Right kidney (tissue), 1 donor: ENCODE measurements around the gene PAX2.

Experiments
- DNase-seq: peaks from one replicate; pipeline ENCODE4 v3.0.0-alpha.2; 2016

PAX2 gene

DNA sequence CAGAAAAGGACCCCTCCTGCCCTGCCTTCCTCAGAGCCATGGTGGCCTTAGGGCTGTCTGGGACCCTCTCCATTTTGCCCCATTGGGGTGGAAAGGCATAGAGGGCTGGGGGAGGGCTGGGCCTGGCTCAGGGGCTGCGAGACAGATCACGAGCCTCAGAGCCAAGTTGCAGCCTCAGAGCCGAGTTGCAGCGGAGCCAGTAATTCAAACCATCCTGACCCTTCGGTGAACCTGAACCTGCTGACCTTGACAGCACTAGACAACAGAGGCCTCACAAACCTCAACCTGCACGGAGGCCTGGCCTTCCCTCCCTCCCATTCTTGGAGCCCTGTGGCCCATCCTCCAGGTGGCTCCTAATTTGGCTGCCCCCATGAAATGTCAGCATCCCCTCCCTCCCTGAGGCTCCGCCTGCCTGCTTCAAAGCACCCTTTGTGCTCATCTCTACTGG lies 45.4 kb downstream of the PAX2 start:
- DNase-seq, result no peak

DNA sequence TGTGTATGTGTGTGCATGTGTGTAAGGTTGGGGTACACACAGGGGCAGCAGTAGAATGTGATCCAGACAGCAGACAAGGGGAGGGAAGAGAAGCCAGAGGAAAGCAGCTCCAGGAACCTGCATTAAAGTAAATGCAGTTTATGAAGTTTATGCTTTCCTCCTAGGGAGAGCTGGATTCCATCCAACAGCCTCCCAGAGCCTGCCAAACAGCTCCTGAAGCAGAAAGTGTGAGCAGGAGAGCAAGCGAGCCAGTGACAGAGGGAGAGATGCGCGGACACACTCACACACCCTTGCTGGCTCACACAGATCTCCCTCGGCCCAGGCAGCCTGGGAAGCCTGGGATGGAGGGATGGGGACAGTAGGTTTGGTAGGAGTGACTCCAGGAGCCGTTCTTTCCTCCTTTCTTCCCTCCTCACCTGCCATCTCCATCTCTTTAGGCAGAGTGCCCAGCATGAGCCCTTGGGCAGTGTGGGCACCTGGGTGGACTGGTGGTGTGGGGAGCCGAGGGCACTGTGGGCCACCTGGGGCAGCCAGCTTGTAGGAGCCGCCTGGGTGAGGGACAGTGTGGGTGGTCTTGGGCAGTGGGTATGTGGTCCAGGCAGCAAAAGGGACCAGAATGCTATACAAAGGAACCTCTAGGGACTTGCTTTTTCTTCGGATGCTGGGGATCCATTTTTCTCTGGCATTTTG lies 46.1 kb downstream of the PAX2 start:
- DNase-seq, result no peak

DNA sequence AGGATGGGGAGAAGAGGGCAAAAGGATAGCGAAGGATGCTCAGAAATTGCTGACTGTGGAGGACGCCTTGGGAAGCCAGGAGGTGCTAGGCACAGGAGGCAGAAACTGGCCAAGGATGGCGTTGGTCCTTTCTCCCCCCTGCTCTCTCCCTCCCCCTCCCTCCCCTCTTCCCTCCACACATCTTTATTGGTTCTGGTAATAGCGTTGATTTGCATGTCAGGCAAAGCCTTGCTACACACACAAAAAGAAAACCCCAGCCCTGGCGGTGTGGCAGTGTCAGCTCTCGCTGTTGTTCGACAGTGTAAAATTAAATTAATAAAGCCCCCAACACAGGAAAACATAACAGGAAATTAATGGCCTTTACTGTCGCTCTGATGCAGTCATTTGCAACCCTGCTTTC lies 47.2 kb downstream of the PAX2 start:
- DNase-seq, result no peak

DNA sequence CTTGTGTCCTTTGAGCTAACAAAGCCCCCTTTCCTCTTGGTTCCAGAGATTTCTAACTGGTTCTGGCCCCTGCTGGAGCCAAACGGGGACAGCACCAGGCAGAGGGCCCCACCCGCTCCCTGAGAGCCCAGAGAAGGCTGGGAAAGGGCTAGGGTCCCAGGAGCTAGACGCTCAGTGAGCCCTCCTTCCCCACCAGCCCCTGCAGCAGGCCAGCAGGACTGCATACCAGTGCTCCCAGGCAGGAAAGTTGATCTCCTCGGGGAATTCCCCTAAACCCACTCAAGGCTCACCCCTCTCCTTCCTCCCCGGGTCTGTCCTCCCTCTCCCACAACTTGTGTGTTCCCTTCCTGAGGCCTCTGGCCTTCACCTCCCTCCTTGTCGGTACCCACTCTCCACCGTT lies 47.7 kb downstream of the PAX2 start:
- DNase-seq, result no peak

DNA sequence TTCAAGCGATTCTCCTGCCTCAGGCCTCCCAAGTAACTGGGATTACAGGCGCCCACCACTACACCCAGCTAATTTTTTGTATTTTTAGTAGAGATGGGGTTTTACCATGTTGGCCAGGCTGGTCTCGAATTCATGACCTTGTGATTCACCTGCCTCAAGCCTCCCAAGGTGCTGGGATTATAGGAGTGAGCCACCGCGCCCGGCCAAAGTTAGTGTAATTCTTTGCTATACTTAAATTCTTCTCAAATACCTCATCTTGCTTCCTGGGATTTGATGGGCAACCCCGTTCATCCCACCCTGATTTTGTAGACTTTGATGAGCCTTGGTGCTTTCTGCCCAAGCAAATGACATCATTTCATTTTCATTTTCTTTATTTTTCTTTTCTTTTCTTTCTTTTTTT lies 54.5 kb downstream of the PAX2 start:
- DNase-seq, result no peak

DNA sequence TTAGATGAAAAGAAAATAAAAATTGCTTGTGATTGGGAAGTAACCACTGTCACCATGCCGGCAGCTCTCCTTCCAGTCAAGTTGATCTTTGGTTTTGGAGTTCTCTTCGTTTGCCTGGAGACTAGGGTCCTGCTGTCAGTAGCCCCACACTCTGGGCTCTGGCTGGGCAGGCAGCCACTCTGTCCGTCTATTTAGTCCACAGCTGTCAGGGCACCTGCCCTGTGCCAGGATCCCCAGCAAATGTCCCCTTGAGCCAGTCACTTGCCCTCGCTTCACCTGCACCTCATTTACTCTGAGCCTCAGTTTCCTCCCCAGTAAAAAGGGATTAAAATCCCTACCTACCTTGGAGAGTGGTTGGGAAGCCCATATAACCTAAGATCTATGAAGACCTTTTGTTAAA lies 55.5 kb downstream of the PAX2 start:
- DNase-seq, result no peak

DNA sequence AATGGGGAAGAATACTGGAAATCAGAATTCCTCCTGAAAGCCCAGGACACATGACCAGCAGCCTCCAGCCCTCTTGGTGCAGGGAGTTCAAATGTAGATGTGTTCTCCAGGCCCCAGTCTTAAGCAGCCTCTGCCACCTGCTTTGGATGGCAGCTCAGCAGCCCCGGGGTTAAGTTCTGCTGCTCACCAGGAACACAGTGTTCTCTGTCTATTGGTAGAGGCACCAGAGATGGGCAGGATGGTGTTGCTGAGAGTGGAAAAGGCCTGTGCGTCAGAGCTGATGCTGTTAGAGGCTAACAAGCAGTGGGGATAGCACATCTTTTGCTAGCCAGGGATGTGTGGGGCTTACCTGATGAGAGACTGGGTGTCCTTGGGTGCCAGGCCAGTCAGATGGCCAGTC lies 56.8 kb downstream of the PAX2 start:
- DNase-seq, result no peak

DNA sequence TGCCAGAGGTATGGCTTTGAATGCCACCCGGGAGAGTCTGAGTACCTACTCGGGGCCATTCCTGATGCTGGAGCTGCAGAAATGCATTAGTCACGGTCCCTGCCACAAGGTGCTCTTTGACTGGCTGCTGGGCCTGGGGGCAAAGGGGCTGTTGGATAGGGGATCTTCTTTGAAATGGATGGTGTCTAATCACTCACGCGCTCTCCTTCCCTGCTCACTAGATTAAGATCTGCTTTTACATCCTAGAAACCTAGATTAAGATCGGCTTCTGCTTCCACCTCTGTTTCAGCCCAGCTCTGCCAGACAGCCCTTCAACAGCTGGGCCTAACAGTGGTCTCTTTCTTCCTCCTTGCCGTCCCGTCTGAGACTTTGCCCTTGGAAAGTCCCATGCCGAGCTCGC lies 57.2 kb downstream of the PAX2 start:
- no peak for DNase-seq

DNA sequence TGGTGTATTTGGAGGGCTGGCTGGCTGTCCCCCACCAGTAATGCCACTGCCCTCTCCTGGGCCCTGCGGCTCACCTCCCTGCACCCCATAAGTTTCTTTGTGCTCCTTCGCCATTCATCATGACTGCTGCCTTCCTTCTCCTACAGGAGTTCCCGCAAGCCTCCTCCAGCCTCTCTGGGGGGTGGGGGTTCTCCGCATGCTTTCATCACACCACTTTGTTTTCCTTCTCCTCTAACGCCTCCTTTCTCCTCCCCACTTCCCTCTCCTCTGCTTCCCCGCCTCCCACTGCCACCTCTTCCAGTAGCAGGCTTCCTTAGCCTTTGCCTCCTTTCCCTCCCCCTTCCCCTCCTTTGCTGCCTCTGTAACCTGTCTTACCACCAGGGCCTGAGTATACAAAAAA lies 58.1 kb downstream of the PAX2 start:
- DNase-seq, result no peak

DNA sequence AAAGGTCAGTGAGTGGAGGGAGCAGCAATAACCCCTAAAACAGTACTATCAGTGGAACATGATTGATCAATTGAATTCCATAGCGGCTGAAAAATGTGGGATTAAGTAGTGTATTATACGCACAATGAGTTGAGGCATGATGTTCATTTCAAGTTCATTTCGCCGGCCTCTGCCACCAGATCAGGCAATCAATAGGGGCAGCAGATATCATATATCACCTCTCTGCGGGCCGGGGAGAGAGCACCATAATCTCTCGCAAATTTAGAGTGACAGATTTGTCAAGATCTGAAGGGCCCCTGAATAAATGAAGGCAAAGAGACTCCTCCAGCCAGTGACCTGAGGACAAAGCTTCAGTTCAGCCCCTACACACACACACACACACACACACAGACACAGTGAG lies 58.5 kb downstream of the PAX2 start:
- no peak for DNase-seq

DNA sequence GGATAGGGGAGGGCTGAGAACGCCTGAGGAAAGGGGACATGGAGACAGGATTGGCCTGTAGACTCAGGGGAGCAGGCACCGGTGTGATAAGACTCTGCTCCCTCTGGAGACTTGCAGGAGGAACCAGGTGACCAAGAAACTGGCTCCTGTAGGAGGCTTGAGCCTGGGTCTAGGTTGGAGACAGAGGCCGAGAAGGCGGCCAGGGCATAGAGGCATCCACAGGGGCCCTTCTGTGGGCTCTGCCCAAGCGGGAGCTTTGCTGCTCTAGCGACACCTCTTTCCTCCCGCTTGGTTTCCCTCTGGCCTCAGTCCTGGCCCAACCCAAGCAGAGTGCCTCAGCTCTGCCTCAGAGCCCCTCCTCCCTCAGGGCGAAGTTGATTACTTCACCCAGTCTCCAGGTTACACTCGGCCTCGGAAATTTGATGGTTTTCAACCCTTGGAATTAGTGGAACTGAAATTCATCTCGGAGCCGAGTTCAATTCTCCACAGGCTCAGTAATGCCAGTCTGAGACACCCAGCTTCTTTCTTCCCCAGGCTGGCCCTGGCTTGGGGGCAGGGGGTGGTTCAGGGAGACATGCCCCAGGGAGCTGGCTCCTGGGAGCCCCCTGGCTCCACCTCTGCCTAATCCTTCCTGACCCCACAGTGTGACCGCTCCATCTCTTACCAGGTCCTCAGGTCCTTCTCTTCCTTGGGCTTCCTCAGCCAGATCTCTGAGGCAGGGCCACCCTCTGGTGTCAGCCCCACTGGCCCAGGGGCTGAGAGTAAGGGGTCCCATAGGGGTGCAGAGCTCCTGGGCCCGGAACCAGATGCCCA lies 60.4 kb downstream of the PAX2 start:
- no peak for DNase-seq

DNA sequence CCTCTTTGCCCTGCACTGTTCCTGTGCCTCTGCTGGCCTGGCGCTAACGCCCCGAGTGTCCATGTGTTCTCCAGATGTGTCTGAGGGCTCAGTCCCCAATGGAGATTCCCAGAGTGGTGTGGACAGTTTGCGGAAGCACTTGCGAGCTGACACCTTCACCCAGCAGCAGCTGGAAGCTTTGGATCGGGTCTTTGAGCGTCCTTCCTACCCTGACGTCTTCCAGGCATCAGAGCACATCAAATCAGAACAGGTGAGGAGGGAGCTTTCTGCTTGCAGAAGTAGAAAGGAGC lies 60.9 kb downstream of the PAX2 start:
- DNase-seq, result no peak

DNA sequence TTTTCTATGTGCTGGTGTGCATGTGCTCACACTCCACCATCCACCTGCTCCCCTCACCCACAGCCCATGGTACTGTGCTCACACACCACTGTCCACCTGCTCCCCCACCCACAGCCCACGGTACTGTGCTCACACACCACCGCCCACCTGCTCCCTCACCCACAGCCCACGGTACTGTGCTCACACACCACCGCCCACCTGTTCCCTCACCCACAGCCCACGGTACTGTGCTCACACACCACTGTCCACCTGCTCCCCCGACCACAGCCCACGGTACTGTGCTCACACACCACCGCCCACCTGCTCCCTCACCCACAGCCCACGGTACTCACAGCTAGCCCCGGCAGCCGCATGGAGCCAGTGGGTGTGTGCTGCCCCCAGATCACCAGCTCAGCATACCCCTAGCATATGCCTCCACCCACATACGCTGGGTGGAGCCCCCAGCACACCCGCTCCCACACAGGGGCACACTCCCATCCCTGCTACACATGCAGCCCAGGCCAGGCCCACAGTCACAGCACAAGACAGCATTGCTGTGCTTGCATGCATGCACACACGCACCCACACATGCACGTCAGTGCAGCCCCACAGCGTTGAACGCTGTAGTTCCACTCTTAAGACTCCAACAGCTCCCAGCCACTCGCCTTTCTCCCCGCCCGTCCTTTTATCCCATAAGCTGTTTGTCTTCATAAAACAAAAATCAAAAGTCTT lies 62.0 kb downstream of the PAX2 start:
- DNase-seq, result no peak

DNA sequence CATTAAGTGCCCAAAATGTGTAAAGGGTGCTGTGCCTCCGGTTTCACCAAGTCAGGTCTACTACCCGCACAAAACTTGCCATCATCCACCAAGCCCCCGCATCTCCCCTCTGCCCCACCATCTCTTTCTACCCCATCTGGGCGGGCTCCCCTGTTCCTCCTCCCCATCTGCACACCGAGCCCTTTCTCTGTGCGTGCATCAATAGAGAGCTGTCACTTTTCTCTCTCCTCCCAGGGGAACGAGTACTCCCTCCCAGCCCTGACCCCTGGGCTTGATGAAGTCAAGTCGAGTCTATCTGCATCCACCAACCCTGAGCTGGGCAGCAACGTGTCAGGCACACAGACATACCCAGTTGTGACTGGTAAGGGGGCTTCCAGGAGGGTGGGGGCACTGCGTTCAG lies 63.5 kb downstream of the PAX2 start:
- DNase-seq, result no peak

DNA sequence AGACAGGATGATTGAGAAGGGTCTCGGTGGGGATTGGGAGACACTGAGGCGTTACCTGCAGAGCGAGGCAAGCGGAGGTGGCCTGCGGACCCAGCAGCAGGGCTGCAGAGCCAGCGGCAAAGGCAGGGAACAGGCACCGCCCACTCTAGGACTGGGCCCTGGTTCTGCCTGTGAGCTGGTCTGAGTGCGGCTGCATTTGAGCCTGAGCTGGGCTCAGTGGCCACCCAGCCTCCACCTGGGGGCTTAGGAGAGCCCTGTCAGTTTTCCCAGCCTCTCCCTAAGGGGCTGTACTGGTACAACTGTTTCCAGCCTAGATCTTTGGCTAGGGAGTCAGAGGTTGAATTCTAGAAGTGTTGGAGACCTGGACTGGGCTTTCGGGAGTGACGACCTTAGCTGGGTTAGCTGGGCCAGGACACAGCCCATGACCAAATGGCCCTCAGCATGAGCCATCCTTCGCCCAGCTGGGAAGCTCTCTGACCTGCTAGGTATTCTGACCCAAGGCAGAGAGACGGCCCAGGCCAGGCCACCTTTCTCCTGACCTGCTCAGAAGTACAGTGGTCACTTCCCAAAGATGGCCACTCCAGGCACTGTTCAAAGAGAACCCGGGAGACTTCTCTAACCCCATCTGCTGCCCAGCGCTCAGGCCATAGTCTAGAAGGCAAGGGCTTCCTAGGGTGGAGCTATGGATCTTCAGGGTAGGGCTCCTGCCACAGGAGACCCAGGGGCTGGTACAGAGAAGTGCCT lies 64.9 kb downstream of the PAX2 start:
- DNase-seq, result no peak

DNA sequence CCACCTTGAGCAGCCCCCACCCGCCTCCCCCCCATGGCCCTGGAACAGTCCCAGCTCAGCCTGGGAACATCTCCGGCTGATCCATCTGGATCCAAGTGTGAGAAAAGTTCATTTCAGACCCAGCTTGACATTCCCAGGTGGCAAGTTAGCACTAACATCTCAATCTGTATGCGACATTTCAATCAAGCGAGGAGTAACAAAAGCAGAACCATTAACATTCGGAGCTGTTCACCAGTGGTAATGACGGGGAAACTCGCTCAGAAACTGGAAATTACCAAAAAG lies 65.4 kb downstream of the PAX2 start:
- DNase-seq, result no peak

DNA sequence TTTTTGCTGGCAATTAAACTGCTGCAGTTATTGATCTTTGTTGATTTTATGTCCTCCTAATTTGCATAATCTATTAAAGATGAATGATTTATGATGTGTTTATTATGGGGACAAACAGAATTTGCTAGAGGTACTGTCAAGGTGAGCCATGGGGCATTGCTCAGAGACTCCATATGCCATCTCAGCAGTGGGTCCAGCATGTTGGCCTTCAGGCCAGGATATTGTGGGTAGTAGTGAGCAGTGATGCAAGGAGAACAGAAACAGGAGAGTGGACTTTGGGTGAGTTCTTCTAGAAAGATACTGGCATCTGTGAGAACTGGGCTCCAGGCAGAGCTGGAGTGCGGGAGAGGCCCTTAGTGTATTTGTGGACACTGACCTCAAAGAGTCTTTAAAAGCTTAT lies 65.9 kb downstream of the PAX2 start:
- DNase-seq, result no peak

DNA sequence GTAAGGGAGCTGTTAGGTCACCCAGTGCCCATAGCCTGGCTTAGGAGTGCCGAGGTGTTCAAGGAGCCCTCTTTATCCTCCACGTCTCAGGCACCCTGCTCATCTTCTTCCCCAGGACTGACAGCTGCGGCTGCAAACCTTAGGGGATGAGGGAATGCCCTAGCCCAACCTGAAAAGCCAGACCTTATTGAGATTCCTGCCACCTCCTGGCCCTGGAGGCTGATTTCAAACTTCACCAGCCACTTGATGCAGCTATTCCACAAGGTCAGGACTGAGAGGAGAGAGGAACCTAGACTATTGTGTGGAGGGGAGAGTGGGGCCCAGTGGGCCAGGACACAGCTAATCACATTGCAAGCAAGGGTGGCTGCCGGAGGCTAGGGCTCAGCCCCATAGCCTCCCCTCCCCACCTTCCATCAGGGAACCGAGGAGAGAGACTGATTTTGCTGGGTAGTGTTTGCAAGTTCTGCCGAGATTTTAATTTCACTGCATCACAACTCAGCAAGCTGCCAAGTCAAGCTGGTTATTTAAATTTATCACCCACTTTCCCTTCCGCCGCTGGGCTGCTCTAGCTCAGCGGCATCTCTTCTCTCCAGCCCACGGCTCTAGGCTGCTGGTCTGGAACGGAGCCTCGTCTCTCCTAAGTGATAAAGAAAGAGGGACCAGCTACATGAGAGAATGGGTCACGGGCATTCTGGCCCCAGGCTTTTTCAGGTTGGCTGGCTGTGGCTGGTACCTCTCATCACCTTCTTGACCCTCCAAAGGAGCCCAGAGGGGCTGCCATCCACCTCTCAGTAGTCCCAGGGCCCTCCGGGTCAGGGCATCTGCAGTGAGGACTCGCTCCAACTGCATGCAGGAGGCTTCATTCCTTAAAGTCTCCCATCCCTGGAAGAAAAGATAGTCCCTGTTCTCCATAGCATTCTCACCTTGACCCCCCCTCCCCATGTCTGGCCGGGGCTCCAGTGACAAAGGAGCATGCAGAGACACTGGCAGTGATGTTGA lies 66.7 kb downstream of the PAX2 start:
- no peak for DNase-seq

DNA sequence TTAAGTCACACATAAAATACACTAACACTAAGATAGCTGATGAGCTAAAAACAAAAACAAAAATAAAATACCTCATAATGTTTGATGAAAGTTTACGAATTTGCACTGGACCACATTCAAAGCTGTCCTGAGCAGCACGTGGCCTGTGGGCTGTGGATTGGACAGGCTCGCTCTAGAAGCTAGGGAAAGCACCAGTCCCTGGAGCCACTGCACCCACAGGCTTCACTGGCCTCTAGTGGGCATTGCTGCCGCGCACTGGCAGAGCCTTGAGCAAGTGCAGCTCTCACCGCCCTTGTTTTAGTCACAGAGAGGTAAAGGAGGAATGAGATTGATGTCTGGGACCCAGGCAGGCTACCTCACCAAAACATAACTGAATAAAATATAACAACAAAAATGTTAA lies 67.6 kb downstream of the PAX2 start:
- no peak for DNase-seq

DNA sequence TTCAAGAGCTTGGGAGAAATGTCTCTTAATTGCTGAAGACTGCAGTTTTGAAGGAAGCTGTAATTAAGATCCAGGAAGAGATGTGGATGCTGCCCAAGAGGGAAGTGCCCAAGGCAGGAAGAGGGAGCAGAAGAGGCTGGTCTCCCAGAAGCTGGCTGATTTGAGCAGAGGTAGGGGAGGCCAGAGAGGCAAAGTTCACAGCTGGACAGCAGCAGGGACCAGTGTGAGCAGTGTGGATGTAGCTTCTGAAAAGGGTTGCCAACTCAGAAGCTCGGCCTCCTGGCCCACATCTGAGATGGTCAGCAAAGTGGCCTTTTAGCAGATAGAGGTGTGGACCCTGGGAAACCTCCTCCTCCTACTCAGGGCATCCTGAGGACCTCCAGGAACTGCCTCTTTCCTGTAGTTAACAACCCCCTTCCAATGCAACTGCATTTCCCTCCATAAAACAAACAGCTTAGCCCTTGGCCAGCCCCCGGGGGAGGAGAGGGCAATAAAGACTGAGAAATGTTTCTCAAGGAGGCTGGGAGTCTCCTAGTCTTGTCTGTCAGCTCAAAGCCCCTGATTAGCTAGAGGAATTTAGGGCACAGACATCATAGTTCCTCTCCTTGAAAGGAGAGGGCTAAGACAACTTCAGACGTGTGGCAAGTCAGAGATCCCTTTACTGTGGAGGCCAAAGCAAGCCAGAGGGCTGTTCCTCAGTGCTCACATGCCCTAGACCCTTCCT lies 69.5 kb downstream of the PAX2 start:
- DNase-seq, result no peak

DNA sequence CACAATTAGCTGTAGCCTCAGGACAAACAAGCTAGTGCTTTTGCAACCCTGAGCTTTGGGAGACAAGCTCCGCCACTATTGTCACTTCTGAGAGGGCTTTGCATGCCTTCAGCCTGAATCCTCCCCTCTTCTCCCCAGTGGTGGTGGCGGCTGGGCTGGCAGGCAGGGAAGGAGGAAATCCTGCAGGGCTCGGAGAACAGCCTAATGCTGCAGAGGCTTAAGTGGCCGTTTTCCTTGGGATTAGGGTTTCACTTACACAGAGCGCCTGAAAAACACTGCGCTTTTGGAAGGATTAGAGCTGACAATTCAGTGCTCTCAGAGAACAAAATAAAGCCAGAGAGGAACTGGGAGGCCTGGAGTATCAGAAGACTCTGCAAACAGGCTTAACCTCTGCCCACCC lies 71.3 kb downstream of the PAX2 start:
- DNase-seq, result no peak
